ENCODE data around the gene MIB1. TPM values are rescaled to one million over a fixed set of nuclear protein-coding genes. Genes with fewer than 3 reads are reported as not detected.

MIB1 gene
- total RNA-seq, 1 donor from 2014 or later = 63.8 TPM

DNA sequence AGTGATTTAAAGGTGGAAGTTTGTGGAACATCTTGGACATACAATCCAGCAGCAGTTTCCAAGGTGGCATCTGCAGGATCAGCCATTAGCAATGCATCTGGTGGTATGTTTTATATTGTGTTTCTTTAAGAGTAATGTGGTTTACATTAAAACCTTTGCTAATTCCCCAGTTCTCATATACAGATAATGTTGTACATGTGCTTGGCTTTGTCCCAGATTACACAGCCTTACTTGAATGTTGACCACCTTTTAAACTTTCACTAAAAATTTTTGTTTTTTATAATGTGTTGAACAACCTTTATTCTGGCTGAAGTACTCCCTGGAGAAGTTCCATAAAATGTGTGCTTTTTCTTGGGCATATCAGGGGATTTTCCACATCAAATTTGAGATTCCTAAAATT, 57.5 kb downstream of the MIB1 start:
- no peak for TF ChIP-seq CTCF (IDR thresholded peaks at IDR 0.05)
- peak overlapping the region; percentile 7 for H3K27ac Mint-ChIP-seq (ENCODE audit: unreplicated experiment)
- peaks cover 30% of the 10 kb centered on the region for H3K4me1 Mint-ChIP-seq (ENCODE audit: unreplicated experiment)
- H3K9me3 Mint-ChIP-seq (ENCODE audit: unreplicated experiment) = no peaks in the 10 kb centered on the region
- peaks cover 42% of the 10 kb centered on the region for H3K36me3 Mint-ChIP-seq (ENCODE audit: unreplicated experiment)
- DNase-seq (ENCODE audit: extremely low spot score, unreplicated experiment) = no peak
- H3K27me3 Mint-ChIP-seq (ENCODE audit: unreplicated experiment) = no peaks in the 10 kb centered on the region
- no peak overlapping the region for H3K4me3 Mint-ChIP-seq (ENCODE audit: unreplicated experiment)

DNA sequence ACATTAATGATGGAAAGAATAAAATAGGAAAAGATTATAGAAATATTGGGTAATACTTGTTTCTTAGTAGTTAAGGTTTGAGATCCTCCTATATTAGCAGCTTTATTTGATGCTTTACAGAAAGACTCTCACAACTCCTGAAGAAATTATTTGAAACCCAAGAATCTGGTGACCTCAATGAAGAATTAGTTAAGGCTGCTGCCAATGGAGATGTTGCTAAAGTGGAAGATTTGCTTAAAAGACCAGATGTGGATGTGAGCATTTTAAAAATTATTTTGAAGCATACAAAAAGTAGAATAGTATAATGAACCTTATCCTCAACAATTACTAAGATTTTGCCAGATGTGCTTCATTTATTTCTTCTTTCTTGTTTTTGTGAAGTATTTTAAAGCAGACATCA, 59.1 kb downstream of the MIB1 start:
- Mint-ChIP-seq H3K27me3 (ENCODE audit: unreplicated experiment) (no peaks in the 10 kb centered on the region), H3K4me1 (ENCODE audit: unreplicated experiment) (peaks cover 30% of the 10 kb centered on the region), H3K4me3 (ENCODE audit: unreplicated experiment) (no peak overlapping the region), H3K27ac (ENCODE audit: unreplicated experiment) (peak overlapping the region; percentile 3), H3K36me3 (ENCODE audit: unreplicated experiment) (peaks cover 50% of the 10 kb centered on the region), H3K9me3 (ENCODE audit: unreplicated experiment) (no peaks in the 10 kb centered on the region)
- TF ChIP-seq CTCF (IDR thresholded peaks at IDR 0.05) = no peak
- no peak for DNase-seq (ENCODE audit: extremely low spot score, unreplicated experiment)

DNA sequence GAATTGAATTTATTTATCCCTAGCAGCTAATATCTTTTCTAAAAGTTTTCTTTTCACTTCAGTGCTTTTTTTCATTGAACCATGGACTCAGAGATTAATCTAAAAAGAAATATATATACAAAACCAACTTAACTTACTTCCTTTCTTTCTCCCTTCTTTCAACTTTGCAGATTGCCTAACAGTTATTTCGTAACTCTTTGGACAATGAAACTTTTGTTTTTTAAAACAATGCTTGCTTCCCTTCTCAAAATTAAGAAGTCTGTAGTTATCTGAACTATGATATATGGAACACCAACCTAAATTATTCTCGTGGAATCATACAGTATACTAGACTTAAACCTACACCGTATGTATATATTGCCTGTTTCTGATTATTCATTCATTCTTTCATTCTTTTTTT, 62.9 kb downstream of the MIB1 start:
- H3K9me3 Mint-ChIP-seq (ENCODE audit: unreplicated experiment) = peaks cover 1% of the 10 kb centered on the region
- H3K27ac Mint-ChIP-seq (ENCODE audit: unreplicated experiment) = no peak overlapping the region
- no peaks in the 10 kb centered on the region for H3K27me3 Mint-ChIP-seq (ENCODE audit: unreplicated experiment)
- no peak for TF ChIP-seq CTCF (IDR thresholded peaks at IDR 0.05)
- DNase-seq (ENCODE audit: extremely low spot score, unreplicated experiment) = no peak
- H3K4me3 Mint-ChIP-seq (ENCODE audit: unreplicated experiment) = no peak overlapping the region
- peaks cover 44% of the 10 kb centered on the region for H3K36me3 Mint-ChIP-seq (ENCODE audit: unreplicated experiment)
- peaks cover 16% of the 10 kb centered on the region for H3K4me1 Mint-ChIP-seq (ENCODE audit: unreplicated experiment)

DNA sequence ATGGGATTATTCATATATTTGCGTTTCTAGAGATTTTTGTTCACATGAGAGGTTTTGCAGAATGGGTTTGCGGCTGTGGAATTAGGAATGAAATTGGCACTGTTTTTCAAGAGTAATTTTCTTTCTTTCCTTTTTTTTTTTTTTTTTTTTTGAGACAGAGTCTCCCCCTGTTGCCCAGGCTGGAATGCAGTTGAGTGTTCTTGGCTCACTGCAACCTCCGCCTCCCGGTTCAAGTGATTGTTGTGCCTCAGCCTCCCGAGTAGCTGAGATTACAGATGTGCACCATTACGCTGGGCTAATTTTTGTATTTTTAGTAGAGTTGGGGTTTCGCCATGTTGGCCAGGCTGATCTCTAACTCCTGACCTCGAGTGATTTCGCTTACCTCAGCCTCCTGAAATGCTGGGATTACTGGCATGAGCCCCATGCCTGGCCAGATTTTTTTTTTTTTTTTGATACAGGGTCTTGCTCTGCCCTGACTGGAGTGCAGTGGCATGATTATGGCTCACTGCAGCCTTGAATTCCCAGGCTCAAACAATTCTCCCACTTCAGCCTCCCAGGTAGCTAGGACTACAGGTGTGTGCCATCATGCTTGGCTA, 65.3 kb downstream of the MIB1 start:
- TF ChIP-seq CTCF (IDR thresholded peaks at IDR 0.05) = no peak
- Mint-ChIP-seq H3K36me3 (ENCODE audit: unreplicated experiment) (peaks cover 59% of the 10 kb centered on the region), H3K9me3 (ENCODE audit: unreplicated experiment) (peaks cover 20% of the 10 kb centered on the region), H3K27me3 (ENCODE audit: unreplicated experiment) (no peaks in the 10 kb centered on the region), H3K4me1 (ENCODE audit: unreplicated experiment) (peaks cover 10% of the 10 kb centered on the region), H3K4me3 (ENCODE audit: unreplicated experiment) (no peak overlapping the region), H3K27ac (ENCODE audit: unreplicated experiment) (no peak overlapping the region)
- no peak for DNase-seq (ENCODE audit: extremely low spot score, unreplicated experiment)

- Mint-ChIP-seq H3K4me3 (ENCODE audit: unreplicated experiment) (no peak overlapping the region), H3K9me3 (ENCODE audit: unreplicated experiment) (peaks cover 20% of the 10 kb centered on the region), H3K27me3 (ENCODE audit: unreplicated experiment) (no peaks in the 10 kb centered on the region), H3K4me1 (ENCODE audit: unreplicated experiment) (no peaks in the 10 kb centered on the region), H3K36me3 (ENCODE audit: unreplicated experiment) (peaks cover 42% of the 10 kb centered on the region), H3K27ac (ENCODE audit: unreplicated experiment) (no peak overlapping the region)
- DNase-seq (ENCODE audit: extremely low spot score, unreplicated experiment) = no peak
- TF ChIP-seq CTCF (IDR thresholded peaks at IDR 0.05) = no peak
Observed at GRCh38 chr18:21808185-21808584, 67.6 kb downstream of the MIB1 start.
